Ovary (tissue), 9 donors: Measurements from ENCODE around the gene PPP1R9B. TPM values are rescaled to one million over a fixed set of nuclear protein-coding genes. Genes with fewer than 3 reads are reported as not detected.

Experiments used
- DNase-seq, 5 donors: peaks; one replicate each; pipeline ENCODE4 v3.0.0-alpha.2; 2019 to 2020
- H3K27ac ChIP-seq, 2 donors: fragments of 200-600 bp; one replicate each; pipeline versions ENCODE4 v1.5.1 to v1.8.0; 2019 to 2022
- H3K27me3 ChIP-seq: fragments of 200-600 bp; one replicate; pipeline ENCODE4 v1.8.0; 2022
- H3K36me3 ChIP-seq: fragments of 200-600 bp; sonication (generic); one replicate; pipeline ENCODE4 v1.5.1; 2019
- H3K4me1 ChIP-seq: one replicate; pipeline ENCODE4 v1.8.1; 2013; ENCODE audit warnings: mild to moderate bottlenecking, moderate library complexity; ENCODE audit not compliant: insufficient read depth
- H3K4me3 ChIP-seq: fragments of 200-600 bp; sonication (generic); one replicate; pipeline ENCODE4 v1.5.1; 2017
- H3K9me3 ChIP-seq, 2 donors: fragments of 200-600 bp in 1 of 2; sonication (generic) in 1 of 2; one replicate each; pipeline versions ENCODE4 v1.5.1 to v1.8.1; 2013 to 2019; ENCODE audit warnings: mild to moderate bottlenecking in 1 of 2, moderate library complexity in 1 of 2
- EP300 ChIP-seq: sonication (generic); formaldehyde crosslinking; IDR thresholded peaks from one replicate; pipeline ENCODE4 v1.6.1; 2017; ENCODE audit warnings: antibody characterized with exemption
- POLR2A ChIP-seq: fragments of 450-650 bp; IDR thresholded peaks from one replicate; pipeline ENCODE4 v1.6.1; 2017; ENCODE audit warnings: antibody characterized with exemption, mild to moderate bottlenecking, moderate library complexity
- WGBS, 3 donors: extraction: QIAGEN DNeasy Blood & Tissue Kit in 1 of 3; methylation state at CpG; one replicate each; pipeline versions ENCODE4 v1.1.5 to v1.1.7; 2013 to 2017; 5-methylcytosine and 5-hydroxymethylcytosine counted together
- intact Hi-C, 4 donors: fragments of 100-400 bp; cut with DNase I; formaldehyde crosslinking; loops; one replicate each; pipeline versions ENCODE4 v1.11.0 to v1.15.1; 2022 to 2023
- polyA plus RNA-seq, 2 donors: library from polyadenylated mRNA; stranded (reverse); fragments of 200-250 nt in 1 of 2; fragments of 350-450 nt in 1 of 2; fragmentation: Illumina TruSeq in 1 of 2; extraction: RNeasy Lipid Tissue Mini Kit (QIAGEN cat#74804) in 1 of 2; gene quantifications; one replicate each; pipeline ENCODE4 v1.2.3, GENCODE V29; 2013 to 2014
- total RNA-seq, 7 donors: library from RNA; depleted of rRNA in 2 of 7; stranded (reverse); fragments of >200 nt in 2 of 7; fragmentation: NEBNext Ultra II Directional in 3 of 7; extraction: Animal tissue kit (Norgen Biotek cat#: 25700) in 3 of 7; gene quantifications; one replicate each; pipeline versions ENCODE4 v1.1.0 to v1.2.4, GENCODE V29; 2016 to 2023
- TF ChIP-seq, protein P1 (sequence below), 3 donors: fragments of 450-650 bp in 2 of 3; fragments of 200-600 bp in 1 of 3; IDR thresholded peaks; one replicate each; pipeline versions ENCODE4 v1.5.1 to v1.8.0; 2016 to 2022; ENCODE audit warnings: antibody characterized with exemption in 3 of 3, mild to moderate bottlenecking in 1 of 3
- donor health status: DM: no; HTN: no; CAD: no; lungs with moderate emphysema.
- donor health status: DM: no; HTN: no; CAD: no.
- donor health status: Bipolar disorder and iron deficiency.
- donor health status: DM: yes; HTN: yes; CAD: no.
- donor health status: DM: no; HTN: no; CAD: no.
- donor health status: DM: yes; HTN: yes; CAD: no.

Gene PPP1R9B
- total and polyA plus RNA-seq, 9 donors = 14.8 to 109 (median 64.3) TPM

DNA sequence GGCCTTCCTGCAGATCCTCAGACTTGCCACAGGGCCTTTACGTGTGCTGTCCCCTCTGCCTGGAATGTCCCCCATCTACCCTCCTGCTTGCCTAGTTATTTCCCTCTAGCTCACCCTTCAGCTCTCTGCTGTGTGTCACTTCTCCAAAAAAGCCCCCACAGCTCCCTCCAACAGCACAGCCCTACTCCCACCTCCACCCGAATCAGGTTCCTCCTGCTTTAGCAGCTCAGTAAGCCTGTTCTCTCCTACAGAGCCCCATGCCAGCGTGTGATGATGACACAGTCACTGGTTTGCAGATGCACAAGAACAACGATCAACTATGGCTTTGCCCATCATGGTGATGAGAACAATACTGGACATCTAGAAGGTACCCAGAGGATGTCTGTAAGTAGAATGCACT, 13.4 kb downstream of the PPP1R9B start:
- WGBS, 3 donors = 85 to 93% (median 89%) methylated on average over 4 of the region's 4 CpGs

DNA sequence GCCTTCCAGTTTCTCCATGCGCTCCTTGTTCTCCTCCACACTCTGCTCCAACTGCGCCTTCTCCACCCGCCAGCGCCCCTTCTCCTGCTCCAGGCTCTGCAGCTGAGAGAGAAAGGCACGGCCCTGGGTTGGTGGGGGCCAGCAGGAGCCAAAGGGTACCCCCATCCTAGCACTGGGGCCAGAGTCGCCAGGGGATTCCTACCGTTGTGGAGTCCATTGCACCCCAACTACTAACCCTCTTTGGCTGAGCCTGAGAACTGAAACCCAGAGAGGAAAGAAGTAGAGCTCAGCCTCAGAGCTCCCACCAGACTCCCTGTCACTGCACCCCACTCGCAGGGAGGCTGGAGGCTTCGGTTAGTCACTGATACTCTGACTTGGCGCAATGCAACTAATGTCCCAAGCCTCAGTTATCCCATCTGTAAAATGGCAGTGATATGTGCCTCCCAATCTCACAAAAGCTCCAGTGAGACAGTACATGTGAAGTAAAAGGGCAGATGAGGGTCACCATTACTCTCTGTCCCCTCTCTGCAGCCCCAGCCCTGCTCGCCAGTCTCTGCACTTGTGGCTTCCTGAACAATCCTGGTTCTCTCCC, 14.3 kb downstream of the PPP1R9B start:
- TF ChIP-seq, protein P1, sequence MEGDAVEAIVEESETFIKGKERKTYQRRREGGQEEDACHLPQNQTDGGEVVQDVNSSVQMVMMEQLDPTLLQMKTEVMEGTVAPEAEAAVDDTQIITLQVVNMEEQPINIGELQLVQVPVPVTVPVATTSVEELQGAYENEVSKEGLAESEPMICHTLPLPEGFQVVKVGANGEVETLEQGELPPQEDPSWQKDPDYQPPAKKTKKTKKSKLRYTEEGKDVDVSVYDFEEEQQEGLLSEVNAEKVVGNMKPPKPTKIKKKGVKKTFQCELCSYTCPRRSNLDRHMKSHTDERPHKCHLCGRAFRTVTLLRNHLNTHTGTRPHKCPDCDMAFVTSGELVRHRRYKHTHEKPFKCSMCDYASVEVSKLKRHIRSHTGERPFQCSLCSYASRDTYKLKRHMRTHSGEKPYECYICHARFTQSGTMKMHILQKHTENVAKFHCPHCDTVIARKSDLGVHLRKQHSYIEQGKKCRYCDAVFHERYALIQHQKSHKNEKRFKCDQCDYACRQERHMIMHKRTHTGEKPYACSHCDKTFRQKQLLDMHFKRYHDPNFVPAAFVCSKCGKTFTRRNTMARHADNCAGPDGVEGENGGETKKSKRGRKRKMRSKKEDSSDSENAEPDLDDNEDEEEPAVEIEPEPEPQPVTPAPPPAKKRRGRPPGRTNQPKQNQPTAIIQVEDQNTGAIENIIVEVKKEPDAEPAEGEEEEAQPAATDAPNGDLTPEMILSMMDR (IDR thresholded peaks at IDR 0.05) = no peak
- no peak for TF ChIP-seq POLR2A
- peaks cover 4% of the 10 kb centered on the region for H3K4me1 ChIP-seq
- 87 to 92% (median 89%) methylated on average over 11 of the region's 11 CpGs for WGBS, 3 donors
- H3K27me3 ChIP-seq = no peaks in the 10 kb centered on the region
- no peaks in the 10 kb centered on the region for H3K36me3 ChIP-seq
- no peak overlapping the region for H3K27ac ChIP-seq
- intact Hi-C loops = no loop called here
- no peaks in the 10 kb centered on the region for H3K9me3 ChIP-seq
- H3K4me3 ChIP-seq = no peak overlapping the region
- no peak for DNase-seq

More for the DNA sequence above, 13.4 kb downstream of the PPP1R9B start:
- Histone ChIP-seq H3K36me3 (no peaks in the 10 kb centered on the region), H3K27me3 (no peaks in the 10 kb centered on the region), H3K27ac (no peak overlapping the region), H3K4me1 (peaks cover 4% of the 10 kb centered on the region), H3K9me3 (no peaks in the 10 kb centered on the region), H3K4me3 (no peak overlapping the region)
- intact Hi-C loops = no loop called here
- DNase-seq = no peak
- no peak for TF ChIP-seq EP300
- TF ChIP-seq, protein P1 (IDR thresholded peaks at IDR 0.05) = no peak
- TF ChIP-seq POLR2A = no peak

DNA sequence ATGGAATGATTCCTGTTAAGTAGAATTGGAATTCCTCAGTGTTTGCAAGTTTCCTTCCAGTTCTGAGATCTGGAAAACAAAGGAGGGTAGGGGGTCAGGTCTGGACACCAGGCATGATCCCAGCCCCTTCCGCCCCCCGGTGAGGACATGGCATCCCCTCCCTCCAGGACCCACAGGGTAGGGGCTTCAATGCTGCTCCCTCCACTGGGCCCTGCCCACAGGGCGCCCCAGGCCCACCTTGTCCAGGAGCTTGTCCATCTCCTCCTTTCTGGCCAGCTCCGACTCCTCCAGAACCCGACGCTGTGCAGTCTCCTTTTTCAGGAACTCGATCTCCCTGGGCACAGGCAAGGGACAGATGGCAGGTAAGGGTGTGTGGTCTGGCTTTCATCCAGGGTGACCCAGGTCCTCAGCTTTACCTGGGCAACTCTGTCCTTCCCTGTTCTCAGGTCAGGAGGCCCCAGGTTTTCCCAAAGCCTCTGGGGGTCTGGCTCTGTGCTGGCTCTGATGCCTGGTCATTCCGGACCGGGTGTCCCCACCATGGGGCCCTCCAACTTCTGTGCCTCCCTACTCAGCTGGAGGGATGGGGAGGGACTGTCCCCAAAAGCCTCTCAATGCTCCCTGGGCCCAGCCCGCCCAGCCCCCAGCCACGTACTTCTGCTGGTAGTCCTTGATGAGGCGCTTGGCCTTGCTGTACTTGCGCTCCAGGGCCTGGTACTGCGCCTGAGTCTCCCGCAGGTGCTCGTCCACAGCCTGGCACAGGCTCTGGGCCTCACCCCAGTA, 15.0 kb downstream of the PPP1R9B start:
- Histone ChIP-seq H3K27ac (no peak overlapping the region), H3K36me3 (no peaks in the 10 kb centered on the region), H3K4me3 (no peak overlapping the region), H3K4me1 (peaks cover 4% of the 10 kb centered on the region), H3K27me3 (no peaks in the 10 kb centered on the region), H3K9me3 (no peaks in the 10 kb centered on the region)
- TF ChIP-seq POLR2A (no peak), EP300 (no peak)
- DNase-seq = peak in 1 of 5 donors; percentile 28
- intact Hi-C loops = no loop called here
- WGBS, 3 donors = 83 to 91% (median 90%) methylated on average over 16 of the region's 16 CpGs

DNA sequence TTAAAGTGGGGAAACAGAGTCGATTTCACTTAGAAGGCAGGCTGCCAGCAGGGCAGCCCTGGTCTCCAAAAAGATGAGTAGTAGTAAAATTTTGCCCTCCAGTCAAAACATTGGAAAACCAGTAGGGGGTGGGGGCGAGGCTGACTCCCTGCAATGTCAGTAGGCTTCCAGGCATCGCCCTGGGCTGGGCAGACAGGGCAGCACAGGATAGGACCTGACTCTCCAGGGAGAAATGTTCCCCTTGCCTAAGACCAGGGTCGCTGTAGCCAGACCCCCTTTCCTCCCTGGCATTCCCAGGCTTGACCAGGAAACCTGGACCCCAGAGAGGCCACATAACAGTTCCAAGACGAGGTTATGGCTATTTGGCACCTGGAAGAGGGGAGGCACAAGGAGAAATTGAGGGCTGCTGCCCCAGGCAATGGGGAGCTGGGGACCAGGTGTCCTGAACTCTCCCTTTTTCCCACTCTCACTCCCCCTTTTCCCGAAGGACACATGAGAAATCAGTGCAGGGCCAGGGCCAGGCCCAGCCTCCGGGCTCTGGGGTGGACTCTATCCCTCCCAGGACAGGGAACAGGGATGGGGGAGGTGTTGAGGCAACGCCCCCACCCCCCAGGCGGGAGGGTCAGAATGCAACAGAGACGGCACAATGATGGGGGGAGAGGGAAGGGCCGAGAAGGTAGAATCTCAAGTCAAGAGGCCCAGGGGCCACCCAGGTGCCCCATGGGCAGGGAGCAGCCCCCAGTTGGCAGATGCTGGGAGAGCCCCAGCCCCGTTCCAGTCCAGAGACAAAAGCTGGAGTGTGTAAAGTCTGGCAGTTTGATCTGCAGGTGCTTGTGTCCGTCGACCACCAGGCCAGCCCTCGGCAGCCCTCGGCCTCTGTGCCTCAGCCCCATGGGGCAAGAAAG, 16.0 kb downstream of the PPP1R9B start:
- no peak for TF ChIP-seq EP300
- TF ChIP-seq POLR2A = no peak
- Histone ChIP-seq H3K9me3 (no peaks in the 10 kb centered on the region), H3K27me3 (no peaks in the 10 kb centered on the region), H3K36me3 (no peaks in the 10 kb centered on the region), H3K4me3 (no peak overlapping the region), H3K27ac (no peak overlapping the region), H3K4me1 (peaks cover 6% of the 10 kb centered on the region)
- WGBS, 3 donors = 43 to 52% (median 44%) methylated on average over 16 of the region's 16 CpGs
- peak in 2 of 5 donors; percentile 29 to 52 for DNase-seq
- intact Hi-C loops = no loop called here

DNA sequence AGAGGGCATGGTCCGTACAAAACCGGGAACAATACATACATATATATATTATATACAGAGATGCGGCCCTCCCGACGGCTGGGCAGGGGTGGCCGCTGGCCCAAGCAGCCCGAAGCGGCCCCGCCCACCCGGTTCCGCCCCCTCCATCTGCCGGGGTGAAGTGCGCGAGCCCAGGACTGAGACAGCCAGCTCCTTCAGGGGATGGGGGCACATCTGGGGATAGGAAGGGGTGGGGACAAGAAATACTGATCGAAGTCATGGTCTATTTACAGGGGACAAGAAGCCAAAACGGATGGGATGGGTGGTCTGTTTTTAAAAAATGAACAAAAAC, 16.7 kb downstream of the PPP1R9B start:
- intact Hi-C loops = no loop called here
- H3K4me3 ChIP-seq = no peak overlapping the region
- H3K27ac ChIP-seq = no peak overlapping the region
- peak in 3 of 5 donors; percentile 47 to 71 (median 70) for DNase-seq
- TF ChIP-seq POLR2A = no peak
- TF ChIP-seq EP300 = no peak
- TF ChIP-seq, protein P1 (IDR thresholded peaks at IDR 0.05) = no peak
- H3K9me3 ChIP-seq = no peaks in the 10 kb centered on the region
- H3K36me3 ChIP-seq = no peaks in the 10 kb centered on the region
- no peaks in the 10 kb centered on the region for H3K27me3 ChIP-seq
- WGBS, 3 donors = 8 to 14% (median 11%) methylated on average over 16 of the region's 16 CpGs
- peaks cover 6% of the 10 kb centered on the region for H3K4me1 ChIP-seq
